H1 (cell line): ENCODE measurements around the gene EEF1A2. TPM values are rescaled to one million over a fixed set of nuclear protein-coding genes. Genes with fewer than 3 reads are reported as not detected.

Experiments
- CTCF ChIA-PET: fragments of 300-600 bp; sonication (Branson Sonifier 250); formaldehyde crosslinking; loops from one replicate; lab custom pipeline; 2021; ENCODE audit not compliant: partially characterized antibody; lab: Charles Lee
- POLR2A ChIA-PET: fragments of 300-600 bp; sonication (Branson Sonifier 250); formaldehyde crosslinking; loops from one replicate; lab custom pipeline; 2021; ENCODE audit warnings: inconsistent platforms; ENCODE audit not compliant: partially characterized antibody; lab: Charles Lee
- DNase-seq, 2 experiments: peaks; one replicate each; pipeline versions ENCODE4 v3.0.0 to v3.0.0-alpha.2; 2010 to 2022; ENCODE audit warnings: low spot score in 2 of 2, low read depth in 1 of 2, mixed read lengths in 1 of 2
- FAIRE-seq: peaks from 2 replicates; lab custom pipeline; 2011; peaks lifted over from hg19 to GRCh38; lab: Jason Lieb, UNC
- H2AFZ ChIP-seq: 2 replicates; pipeline ENCODE4 v1.8.1; 2012; ENCODE audit warnings: low read length, inconsistent platforms
- H2AK5ac ChIP-seq: 2 replicates; pipeline ENCODE4 v1.6.1; 2013; ENCODE audit warnings: low read depth, low read length
- H2BK120ac ChIP-seq: replicated peaks from 2 replicates; pipeline ENCODE3; 2013; ENCODE audit warnings: low read depth, low read length, inconsistent platforms
- H2BK12ac ChIP-seq: 2 replicates; pipeline ENCODE4 v1.6.1; 2013; ENCODE audit warnings: low read depth, low read length
- H2BK15ac ChIP-seq: 2 replicates; pipeline ENCODE4 v1.6.1; 2013; ENCODE audit warnings: low read length
- H2BK20ac ChIP-seq: 2 replicates; pipeline ENCODE4 v1.6.1; 2013; ENCODE audit warnings: low read length
- H2BK5ac ChIP-seq: 2 replicates; pipeline ENCODE4 v1.6.1; 2013; ENCODE audit warnings: low read depth, low read length
- H3K14ac ChIP-seq: 2 replicates; pipeline ENCODE4 v1.6.1; 2013; ENCODE audit warnings: inconsistent platforms; ENCODE audit not compliant: insufficient read length
- H3K18ac ChIP-seq: 2 replicates; pipeline ENCODE4 v1.6.1; 2013; ENCODE audit warnings: low read length; ENCODE audit errors: extremely low read depth
- H3K23ac ChIP-seq: 2 replicates; pipeline ENCODE4 v1.6.1; 2013; ENCODE audit warnings: inconsistent platforms; ENCODE audit not compliant: insufficient read length
- H3K23me2 ChIP-seq: 2 replicates; pipeline ENCODE4 v1.6.1; 2013; ENCODE audit warnings: low read depth, low read length
- H3K27ac ChIP-seq: 2 replicates; pipeline ENCODE4 v1.6.1; 2011; ENCODE audit warnings: low read depth, low read length, inconsistent platforms
- H3K27me3 ChIP-seq, 4 experiments: replicated peaks in 1 of 4; 1 replicate in 1 of 4; 2 replicates in 3 of 4; pipeline versions ENCODE4 v1.6.1 to v1.8.1; 2011 to 2013; ENCODE audit warnings: low read length in 3 of 4, mild to moderate bottlenecking in 3 of 4, inconsistent platforms in 2 of 4, mixed read lengths in 2 of 4, moderate library complexity in 1 of 4; ENCODE audit not compliant: control insufficient read depth in 3 of 4, insufficient read depth in 3 of 4; ENCODE audit errors: extremely low read depth in 1 of 4
- H3K36me3 ChIP-seq, 4 experiments: 2 replicates each; pipeline versions ENCODE4 v1.6.1 to v1.8.1; 2011 to 2013; ENCODE audit warnings: mild to moderate bottlenecking in 4 of 4, low read length in 3 of 4, moderate library complexity in 2 of 4, control low read depth in 1 of 4, inconsistent platforms in 1 of 4; ENCODE audit not compliant: insufficient read depth in 4 of 4, control insufficient read depth in 2 of 4
- H3K4ac ChIP-seq: replicated peaks from 2 replicates; pipeline ENCODE3; 2013; ENCODE audit warnings: low read length, low read depth, mixed read lengths, inconsistent platforms; ENCODE audit not compliant: insufficient read length
- H3K4me1 ChIP-seq, 4 experiments: replicated peaks in 1 of 4; 1 replicate in 1 of 4; 2 replicates in 3 of 4; pipeline versions ENCODE4 v1.6.1 to v1.8.1; 2011 to 2013; ENCODE audit warnings: low read length in 3 of 4, inconsistent platforms in 2 of 4, mixed read lengths in 1 of 4; ENCODE audit not compliant: insufficient read depth in 4 of 4, control insufficient read depth in 3 of 4
- H3K4me2 ChIP-seq, 2 experiments: 2 replicates each; pipeline versions ENCODE4 v1.6.1 to v1.8.1; 2011 to 2013; ENCODE audit warnings: low read depth in 2 of 2, low read length in 2 of 2, control low read depth in 1 of 2, inconsistent platforms in 1 of 2, mild to moderate bottlenecking in 1 of 2; ENCODE audit not compliant: insufficient read depth in 1 of 2
- H3K4me3 ChIP-seq, 4 experiments: fragments of 200-600, 300-600 bp in 1 of 4; sonication (generic), shearing (Covaris generic), sonication (Bioruptor Twin) in 1 of 4; 2 replicates each; pipeline versions ENCODE4 v1.5.1 to v1.8.1; 2011 to 2016; ENCODE audit warnings: low read length in 4 of 4, low read depth in 3 of 4, control low read depth in 2 of 4, inconsistent platforms in 2 of 4, mild to moderate bottlenecking in 2 of 4, mixed read lengths in 1 of 4, moderate library complexity in 1 of 4; ENCODE audit not compliant: insufficient read depth in 2 of 4; ENCODE audit errors: extremely low read depth in 1 of 4
- H3K56ac ChIP-seq: replicated peaks from 2 replicates; pipeline ENCODE3; 2013; ENCODE audit warnings: low read depth, mild to moderate bottlenecking, mixed read lengths, low read length, inconsistent platforms; ENCODE audit not compliant: insufficient read length
- H3K79me1 ChIP-seq: 2 replicates; pipeline ENCODE4 v1.6.1; 2013; ENCODE audit warnings: low read depth, low read length, control low read depth
- H3K79me2 ChIP-seq, 2 experiments: 2 replicates each; pipeline versions ENCODE4 v1.6.1 to v1.8.1; 2012 to 2013; ENCODE audit warnings: low read length in 2 of 2, mild to moderate bottlenecking in 2 of 2, inconsistent platforms in 1 of 2; ENCODE audit not compliant: insufficient read depth in 2 of 2, control insufficient read depth in 1 of 2
- H3K9ac ChIP-seq, 4 experiments: replicated peaks in 1 of 4; 1 replicate in 1 of 4; 2 replicates in 3 of 4; pipeline versions ENCODE4 v1.6.1 to v1.8.1; 2011 to 2013; ENCODE audit warnings: low read depth in 3 of 4, low read length in 3 of 4, control low read depth in 2 of 4, mild to moderate bottlenecking in 2 of 4, moderate library complexity in 2 of 4, inconsistent platforms in 1 of 4; ENCODE audit errors: extremely low read depth in 1 of 4
- H3K9me3 ChIP-seq, 2 experiments: 2 replicates each; pipeline versions ENCODE4 v1.6.1 to v1.8.1; 2012 to 2013; ENCODE audit warnings: mild to moderate bottlenecking in 2 of 2, moderate library complexity in 2 of 2, control low read depth in 1 of 2, inconsistent platforms in 1 of 2, low read depth in 1 of 2, low read length in 1 of 2, mixed read lengths in 1 of 2; ENCODE audit not compliant: insufficient read depth in 2 of 2
- H4K20me1 ChIP-seq, 2 experiments: replicated peaks in 1 of 2; 2 replicates each; pipeline versions ENCODE3 to v1.8.1; 2011 to 2013; ENCODE audit warnings: inconsistent platforms in 2 of 2, low read length in 2 of 2, mild to moderate bottlenecking in 1 of 2; ENCODE audit not compliant: insufficient read depth in 2 of 2, control insufficient read depth in 1 of 2
- H4K5ac ChIP-seq: 2 replicates; pipeline ENCODE4 v1.6.1; 2013; ENCODE audit warnings: low read length, low read depth, mixed read lengths, inconsistent platforms; ENCODE audit not compliant: insufficient read length
- H4K8ac ChIP-seq: 2 replicates; pipeline ENCODE4 v1.8.0; 2013; ENCODE audit warnings: mild to moderate bottlenecking, moderate library complexity, low read length, inconsistent platforms; ENCODE audit not compliant: insufficient read depth; ENCODE audit errors: extremely low read depth
- H4K91ac ChIP-seq: replicated peaks from 2 replicates; pipeline ENCODE3; 2013; ENCODE audit warnings: low read length, mixed read lengths, inconsistent platforms; ENCODE audit not compliant: insufficient read length
- HDAC2 ChIP-seq, 2 experiments: fragments of 300-600 bp in 1 of 2; sonication (generic) in 1 of 2; IDR thresholded peaks; 2 replicates each; pipeline ENCODE4 v1.6.1; 2011 to 2012; ENCODE audit warnings: low read depth in 2 of 2, low read length in 2 of 2, mild to moderate bottlenecking in 2 of 2, moderate library complexity in 2 of 2, borderline replicate concordance in 1 of 2, inconsistent platforms in 1 of 2
- RXRA ChIP-seq: IDR thresholded peaks from 2 replicates; pipeline ENCODE4 v1.6.1; 2011; ENCODE audit warnings: low read depth, mild to moderate bottlenecking, low read length, moderate library complexity; ENCODE audit not compliant: insufficient read depth
- SIRT6 ChIP-seq: IDR thresholded peaks from one replicate; pipeline ENCODE4 v1.7.1; 2012; ENCODE audit warnings: low read length, inconsistent platforms
- WGBS, 2 experiments: shearing (Covaris generic) in 1 of 2; methylation state at CpG; one replicate each; pipeline versions ENCODE4 v1.1.6 to v1.1.7; 2013 to 2015; ENCODE audit warnings: low lambda C conversion rate in 2 of 2, mixed read lengths in 2 of 2, inconsistent platforms in 1 of 2, low coverage in 1 of 2, missing lambda C conversion rate in 1 of 2; ENCODE audit not compliant: insufficient replicate concordance in 2 of 2, insufficient coverage in 1 of 2, insufficient read length in 1 of 2; ENCODE audit errors: extremely low coverage in 1 of 2, missing lambda C conversion rate in 1 of 2; 5-methylcytosine and 5-hydroxymethylcytosine counted together
- polyA plus RNA-seq, 7 experiments: library from polyadenylated mRNA; depleted of rRNA in 3 of 7; stranded (reverse) in 5 of 7; unstranded in 2 of 7; fragments of >200 nt in 5 of 7; fragments of 200-250 nt in 2 of 7; gene quantifications; 1 replicate in 5 of 7; 2 replicates in 1 of 7; 4 replicates in 1 of 7; pipeline versions ENCODE4 v1.2.1 to v1.2.3, GENCODE V29; 2011 to 2013; ENCODE audit warnings: missing spikeins in 2 of 7, mixed read lengths in 2 of 7
- total RNA-seq: library from RNA; stranded (reverse); fragmentation: NEBNext Ultra II Directional; extraction: Animal tissue kit (Norgen Biotek cat#: 25700); gene quantifications from 2 replicates; pipeline ENCODE4 v1.2.1, GENCODE V29; 2021

The EEF1A2 gene
- total and polyA plus RNA-seq, 2 of the 8 experiments (the other 6 are each of a cell fraction or from before 2014, with no cell fraction given), result 7.4 to 25.8 TPM

DNA sequence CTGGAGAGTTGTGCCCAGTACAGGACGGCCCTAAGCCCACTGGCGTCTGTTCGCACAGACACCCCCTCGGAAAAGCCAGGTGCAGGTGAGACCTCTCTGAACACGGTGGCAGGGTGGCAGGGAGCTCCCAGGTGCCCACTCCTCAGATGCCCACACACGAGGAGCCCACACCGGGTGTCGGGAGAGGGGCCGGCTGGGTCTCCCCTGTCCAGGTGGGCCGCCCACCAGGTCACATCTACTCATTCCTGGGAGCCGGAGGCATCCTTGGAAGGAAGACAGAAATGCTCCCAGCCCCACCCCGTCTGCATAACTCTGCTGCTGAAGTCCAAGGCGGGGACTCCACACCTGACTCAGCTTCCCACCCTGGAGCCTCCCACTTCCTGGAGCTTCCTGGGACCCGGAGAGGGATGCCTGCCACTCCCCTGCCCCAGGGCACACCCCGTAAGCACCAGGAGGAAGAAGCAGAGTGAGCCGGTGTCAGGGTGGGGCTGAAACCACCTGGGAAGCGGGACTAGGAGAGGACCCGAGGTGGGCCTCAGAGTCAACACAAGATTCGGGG is 46.2 kb upstream of the EEF1A2 start:
- no peak overlapping the region for H3K56ac ChIP-seq
- no peaks in the 10 kb centered on the region for H3K9me3 ChIP-seq
- peaks cover 0 to 20% (median 7%) of the 10 kb centered on the region in 4 experiments; a peak in 6 of 7 replicates for H3K4me1 ChIP-seq
- H2BK12ac ChIP-seq, result no peak overlapping the region
- H4K5ac ChIP-seq, result no peak overlapping the region
- CTCF ChIA-PET, result interaction anchor here (0.6 to 1.2 kb wide), 4 partner anchors 48 to 429 kb away, joined by 3 read pairs; partner anchors contain the start of gene RTEL1
- no peak overlapping the region for H4K91ac ChIP-seq
- no peak overlapping the region for H3K14ac ChIP-seq
- H4K20me1 ChIP-seq, result no peaks in the 10 kb centered on the region
- H2BK15ac ChIP-seq, result no peak overlapping the region
- H3K27me3 ChIP-seq, result no peaks in the 10 kb centered on the region
- POLR2A ChIA-PET, result interaction anchor here (1.5 to 1.7 kb wide), 2 partner anchors 10 to 24 kb away, joined by 3 to 5 read pairs; no protein-coding TSS in a partner anchor
- no peak overlapping the region for H2AFZ ChIP-seq
- no peak overlapping the region for H2AK5ac ChIP-seq
- no peaks in the 10 kb centered on the region for H3K79me1 ChIP-seq
- H2BK5ac ChIP-seq, result no peak overlapping the region
- no peaks in the 10 kb centered on the region for H3K23me2 ChIP-seq
- DNase-seq (no peak), FAIRE-seq (no peak)
- TF ChIP-seq SIRT6 (no peak), HDAC2 (IDR thresholded peaks at IDR 0.05; ENCODE audit: borderline replicate concordance in 1 of 2, low read depth in 2 of 2, low read length in 2 of 2) (no peak), RXRA (no peak)
- H3K23ac ChIP-seq, result no peak overlapping the region
- H2BK120ac ChIP-seq, result no peak overlapping the region
- no peak overlapping the region for H4K8ac ChIP-seq
- no peak overlapping the region for H3K4ac ChIP-seq
- 92% methylated on average over 16 of the region's 19 CpGs; no CpG with 5 or more reads in 1 of the 2 experiments for WGBS, 2 experiments
- no peak overlapping the region for H3K4me2 ChIP-seq
- no peak overlapping the region for H3K4me3 ChIP-seq
- H3K9ac ChIP-seq, result no peak overlapping the region
- no peak overlapping the region for H3K27ac ChIP-seq
- H2BK20ac ChIP-seq, result no peak overlapping the region
- no peak overlapping the region for H3K18ac ChIP-seq
- no peaks in the 10 kb centered on the region for H3K79me2 ChIP-seq
- H3K36me3 ChIP-seq, result no peaks in the 10 kb centered on the region
